ENCODE data around the gene CXCL11. TPM values are rescaled to one million over a fixed set of nuclear protein-coding genes. Genes with fewer than 3 reads are reported as not detected.

CXCL11 gene
- total and polyA plus RNA-seq, 2 of the 13 experiments (the other 11 are each of a cell fraction or from before 2014, with no cell fraction given): 0.08 TPM; not detected in 1

DNA sequence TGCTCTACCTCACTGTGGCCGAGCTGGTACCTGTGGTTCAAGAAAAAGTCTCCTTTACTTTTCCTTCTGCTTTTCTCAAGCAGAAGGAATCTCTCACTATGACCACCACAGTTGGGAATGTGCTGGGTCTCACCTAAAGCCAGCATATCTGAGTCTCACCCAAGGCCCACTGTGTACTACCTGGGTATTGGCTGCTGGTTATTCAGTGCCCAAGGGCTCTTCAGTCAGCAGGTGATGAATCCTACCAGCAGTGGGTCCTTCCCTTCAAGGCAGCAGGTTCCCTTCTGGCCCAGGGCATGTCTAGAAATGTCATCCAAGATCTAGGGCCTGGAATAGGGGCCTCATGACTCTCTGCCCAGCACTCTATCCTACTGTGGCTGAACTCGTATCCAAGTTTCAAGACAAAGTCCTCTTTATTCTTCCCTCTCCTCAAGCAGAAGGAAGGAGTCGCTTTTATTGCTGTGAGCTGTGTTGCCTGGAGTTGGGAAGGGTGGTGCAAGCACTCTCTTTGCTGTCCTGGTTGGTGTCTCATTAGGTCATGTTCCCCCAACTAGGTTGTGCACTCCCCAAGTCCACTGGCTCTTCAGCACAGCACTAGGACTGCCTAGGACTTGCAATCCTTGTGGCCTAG is 18.7 kb downstream of the CXCL11 start (continued):
- TF ChIP-seq ZBTB33 (CRISPR knock-in tag; IDR thresholded peaks at IDR 0.05) (no peak), MTF2 (CRISPR knock-in tag; IDR thresholded peaks at IDR 0.05; ENCODE audit: borderline replicate concordance) (no peak), ZNF773 (CRISPR knock-in tag; IDR thresholded peaks at IDR 0.05; ENCODE audit: borderline replicate concordance) (no peak), SYNCRIP (IDR thresholded peaks at IDR 0.05; ENCODE audit: insufficient read depth, low read depth, low read length) (no peak), ZNF546 (CRISPR knock-in tag; conservative IDR thresholded peaks at IDR 0.05) (no peak), PPARG (CRISPR knock-in tag; conservative IDR thresholded peaks at IDR 0.05) (no peak)

DNA sequence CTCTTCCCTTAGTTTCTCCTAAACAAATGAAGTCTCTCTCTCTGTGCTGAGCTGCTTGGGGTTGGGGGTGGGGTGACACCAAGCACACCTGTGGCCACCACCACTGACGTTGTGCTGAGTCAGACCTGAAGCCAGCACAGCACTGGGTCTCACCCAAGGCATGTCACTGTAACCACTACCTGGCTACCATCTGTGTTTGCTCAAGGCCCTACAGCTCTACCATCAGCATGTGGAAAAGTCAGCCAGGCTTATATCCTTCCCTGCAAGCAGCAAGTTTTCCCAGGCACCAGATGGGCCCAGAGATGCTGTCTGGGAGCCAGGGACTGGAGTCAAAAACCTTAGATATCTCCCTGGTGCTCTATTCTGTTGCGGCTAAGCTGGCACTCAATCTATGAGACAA is 19.5 kb downstream of the CXCL11 start:
- ChIA-PET POLR2A (no interaction called here), CTCF (ENCODE audit: low intra/inter-chr PET ratio, low total read pairs) (no interaction called here)
- ATAC-seq (no peak), FAIRE-seq (no peak), DNase-seq (ENCODE audit: low spot score) (no peak)
- no peaks in the 10 kb centered on the region; a peak in 1 of 5 replicates for H3K27me3 ChIP-seq (ENCODE audit: control insufficient read depth in 1 of 2, insufficient read depth in 2 of 2, low read length in 2 of 2)
- H3K36me3 ChIP-seq (replicated peaks in 1 of 2; ENCODE audit: control insufficient read depth in 1 of 2, insufficient read depth in 2 of 2, low read length in 2 of 2): no peaks in the 10 kb centered on the region
- TF ChIP-seq MAFK (conservative IDR thresholded peaks at IDR 0.05 in 1 of 2, IDR thresholded peaks at IDR 0.05 in 1 of 2; ENCODE audit: low read length in 2 of 2): 0 out of 4 replicates have a peak, but pooled peaks have one; percentile 9 to 13
- TF ChIP-seq SIX4 (CRISPR knock-in tag; IDR thresholded peaks at IDR 0.05): no peak
- TF ChIP-seq SIN3B (IDR thresholded peaks at IDR 0.05; ENCODE audit: low read length): no peak
- TF ChIP-seq ZBTB49 (CRISPR knock-in tag; IDR thresholded peaks at IDR 0.05; ENCODE audit: borderline replicate concordance): no peak
- no peak for TF ChIP-seq NR1H2 (CRISPR knock-in tag; IDR thresholded peaks at IDR 0.05; ENCODE audit: borderline replicate concordance, low read depth)
- no TSS peak for BruUV-seq (replicated peaks)
- in situ Hi-C loops (cut with HindIII; ENCODE audit: extremely low pct_ligation_motif_present, low pct_unique_long_range_greater_than_20kb): no loop called here
- H3K9ac ChIP-seq (ENCODE audit: insufficient read depth, low read depth, low read length): no peak overlapping the region
- H3K4me3 ChIP-seq (replicated peaks in 1 of 3; ENCODE audit: insufficient read depth in 1 of 3, low read depth in 2 of 3, low read length in 3 of 3): no peak overlapping the region
- no peaks in the 10 kb centered on the region for H3K9me3 ChIP-seq (ENCODE audit: low read length)
- no peaks in the 10 kb centered on the region for H4K20me1 ChIP-seq (ENCODE audit: insufficient read depth, low read length)
- intact Hi-C loops (cut with micrococcal nuclease; ENCODE audit: unreplicated experiment): no loop called here
- no peak overlapping the region for H3K4me2 ChIP-seq (ENCODE audit: low read depth, low read length)
- no peak overlapping the region for H3K27ac ChIP-seq (ENCODE audit: extremely low read length, insufficient read depth, low read length)
- no peak overlapping the region for H2AFZ ChIP-seq (ENCODE audit: low read length)
- H3K79me2 ChIP-seq (ENCODE audit: insufficient read depth, low read length): no peaks in the 10 kb centered on the region
- 55% methylated on average over 2 of the region's 2 CpGs for WGBS (ENCODE audit: low lambda C conversion rate)
- no peaks in the 10 kb centered on the region for H3K4me1 ChIP-seq (ENCODE audit: insufficient read depth, low read length)
